ENCODE measurements around the gene HEMK1.

HEMK1 gene

DNA sequence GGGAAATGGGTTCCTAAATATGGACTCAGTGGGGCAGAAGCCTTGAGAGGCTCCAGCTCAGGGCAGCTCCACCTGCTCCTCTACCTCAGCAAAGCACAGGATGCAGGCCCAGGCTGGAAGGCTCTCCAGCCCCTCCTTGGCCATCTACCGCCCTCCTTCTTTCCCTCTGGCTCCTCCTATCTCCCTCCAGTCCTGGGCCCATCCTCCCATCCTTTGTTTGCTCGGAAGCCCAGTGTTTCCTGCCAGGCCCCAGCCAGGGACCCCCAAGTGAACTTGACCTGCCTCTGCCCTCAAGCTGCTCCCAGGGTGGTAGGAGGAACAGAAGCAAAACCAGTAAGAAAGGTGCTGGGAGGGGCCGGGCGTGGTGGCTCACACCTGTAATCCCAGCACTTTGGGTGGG is 67.7 kb downstream of the HEMK1 start:
- intact Hi-C loops (cut with DNase I; ENCODE audit: low total_unique reads): no loop called here

GRCh38 chr3:50637945-50638344 is 68.6 kb downstream of the HEMK1 start:
- no peak overlapping the region for H3K27ac ChIP-seq
- intact Hi-C loops (cut with DNase I; ENCODE audit: low total_unique reads): no loop called here
- peaks cover 0 to 28% (median 18%) of the 10 kb centered on the region in 3 donors for H3K36me3 ChIP-seq

More for the DNA sequence above, 67.7 kb downstream of the HEMK1 start:
- H3K9me3 ChIP-seq: no peaks in the 10 kb centered on the region
- no peak overlapping the region for H3K4me3 ChIP-seq
- H3K4me1 ChIP-seq: peaks cover 0 to 21% (median 3%) of the 10 kb centered on the region in 4 donors
- no peak for DNase-seq
- TF ChIP-seq, protein P1, sequence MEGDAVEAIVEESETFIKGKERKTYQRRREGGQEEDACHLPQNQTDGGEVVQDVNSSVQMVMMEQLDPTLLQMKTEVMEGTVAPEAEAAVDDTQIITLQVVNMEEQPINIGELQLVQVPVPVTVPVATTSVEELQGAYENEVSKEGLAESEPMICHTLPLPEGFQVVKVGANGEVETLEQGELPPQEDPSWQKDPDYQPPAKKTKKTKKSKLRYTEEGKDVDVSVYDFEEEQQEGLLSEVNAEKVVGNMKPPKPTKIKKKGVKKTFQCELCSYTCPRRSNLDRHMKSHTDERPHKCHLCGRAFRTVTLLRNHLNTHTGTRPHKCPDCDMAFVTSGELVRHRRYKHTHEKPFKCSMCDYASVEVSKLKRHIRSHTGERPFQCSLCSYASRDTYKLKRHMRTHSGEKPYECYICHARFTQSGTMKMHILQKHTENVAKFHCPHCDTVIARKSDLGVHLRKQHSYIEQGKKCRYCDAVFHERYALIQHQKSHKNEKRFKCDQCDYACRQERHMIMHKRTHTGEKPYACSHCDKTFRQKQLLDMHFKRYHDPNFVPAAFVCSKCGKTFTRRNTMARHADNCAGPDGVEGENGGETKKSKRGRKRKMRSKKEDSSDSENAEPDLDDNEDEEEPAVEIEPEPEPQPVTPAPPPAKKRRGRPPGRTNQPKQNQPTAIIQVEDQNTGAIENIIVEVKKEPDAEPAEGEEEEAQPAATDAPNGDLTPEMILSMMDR (IDR thresholded peaks at IDR 0.05): no peak
- H3K27me3 ChIP-seq: no peaks in the 10 kb centered on the region
- H3K27ac ChIP-seq: no peak overlapping the region
- peaks cover 0 to 19% (median 14%) of the 10 kb centered on the region in 3 donors for H3K36me3 ChIP-seq

GRCh38 chr3:50639055-50639494 is 69.8 kb downstream of the HEMK1 start:
- DNase-seq: no peak
- H3K36me3 ChIP-seq: peaks cover 0 to 38% (median 22%) of the 10 kb centered on the region in 3 donors
- intact Hi-C loops (cut with DNase I; ENCODE audit: low total_unique reads): no loop called here
- H3K4me1 ChIP-seq: peaks cover 0 to 19% (median 10%) of the 10 kb centered on the region in 4 donors
- no peak overlapping the region for H3K27ac ChIP-seq
- no peaks in the 10 kb centered on the region for H3K27me3 ChIP-seq
- H3K4me3 ChIP-seq: no peak overlapping the region
- TF ChIP-seq, protein P1 (IDR thresholded peaks at IDR 0.05): no peak
- no peaks in the 10 kb centered on the region for H3K9me3 ChIP-seq

More at GRCh38 chr3:50637945-50638344, 68.6 kb downstream of the HEMK1 start:
- TF ChIP-seq, protein P1 (IDR thresholded peaks at IDR 0.05): no peak
- H3K27me3 ChIP-seq: no peaks in the 10 kb centered on the region
- H3K4me3 ChIP-seq: no peak overlapping the region
- H3K4me1 ChIP-seq: peaks cover 0 to 12% (median 4%) of the 10 kb centered on the region in 4 donors
- no peaks in the 10 kb centered on the region for H3K9me3 ChIP-seq
- DNase-seq: no peak

- H3K4me3 ChIP-seq: no peak overlapping the region
- H3K4me1 ChIP-seq: peaks cover 0 to 25% (median 16%) of the 10 kb centered on the region in 4 donors
- intact Hi-C loops (cut with DNase I; ENCODE audit: low total_unique reads): no loop called here
- no peak for DNase-seq
- H3K36me3 ChIP-seq: peaks cover 0 to 71% (median 31%) of the 10 kb centered on the region in 3 donors
- no peak overlapping the region for H3K27ac ChIP-seq
- TF ChIP-seq, protein P1 (IDR thresholded peaks at IDR 0.05): no peak
- H3K27me3 ChIP-seq: no peaks in the 10 kb centered on the region
- H3K9me3 ChIP-seq: no peaks in the 10 kb centered on the region
Measured at GRCh38 chr3:50642382-50642781, 73.1 kb downstream of the HEMK1 start.

GRCh38 chr3:50644561-50644960 is 75.2 kb downstream of the HEMK1 start:
- Histone ChIP-seq H3K27me3 (no peaks in the 10 kb centered on the region), H3K4me3 (no peak overlapping the region), H3K36me3 (peaks cover 0 to 80% (median 40%) of the 10 kb centered on the region in 3 donors), H3K9me3 (no peaks in the 10 kb centered on the region), H3K27ac (peak overlapping the region; percentile 21 to 34), H3K4me1 (peaks cover 0 to 40% (median 20%) of the 10 kb centered on the region in 4 donors)
- DNase-seq: no peak
- intact Hi-C loops (cut with DNase I; ENCODE audit: low total_unique reads): no loop called here
- TF ChIP-seq, protein P1 (IDR thresholded peaks at IDR 0.05): no peak
